Sciatic nerve (tissue), 2 donors: Measurements from ENCODE around the gene C2orf15. TPM values are rescaled to one million over a fixed set of nuclear protein-coding genes. Genes with fewer than 3 reads are reported as not detected.
A peak's percentile ranks its signal among the peaks of the same experiment; 100 is the strongest.
"Not testable (repeated sequence)": the region's sequence is repeated elsewhere in the genome, so short reads cannot be mapped to it uniquely, and the experiment has no call there.

Source experiments
- ATAC-seq: fragments of 200-7000 bp; cut with Tn5 transposase; one replicate; pipeline ENCODE4 v1.9.1; 2020; ENCODE audit warnings: mild to moderate bottlenecking, moderate library complexity
- DNase-seq: peaks from one replicate; pipeline ENCODE4 v3.0.0-alpha.2; 2020; ENCODE audit warnings: low spot score
- intact Hi-C: fragments of 100-400 bp; cut with DNase I; formaldehyde crosslinking; loops from one replicate; pipeline ENCODE4 v1.14.2; 2022
- total RNA-seq: library from RNA; stranded (reverse); fragmentation: NEBNext Ultra II Directional; extraction: Animal tissue kit (Norgen Biotek cat#: 25700); gene quantifications from one replicate; pipeline ENCODE4 v1.2.1, GENCODE V29; 2021
- donor health status: DM: no; HTN: no; CAD: no.
- donor health status: DM: no; HTN: no; CAD: no.

Gene C2orf15
- total RNA-seq, result not detected

GRCh38 chr2:99141110-99142108, at the start of gene C2orf15:
TSS of gene C2orf15 (plus strand) at chr2:99141707. CDS start at chr2:99150559, 8,852 bp downstream.
- DNase-seq (peak; percentile 96), ATAC-seq (peak; percentile 99)
- intact Hi-C loops, result no loop called here

- intact Hi-C loops, result no loop called here
- DNase-seq, result no peak
- ATAC-seq, result no peak
These were observed 44.8 kb upstream of the C2orf15 start for GRCh38 chr2:99096728-99097127.

- ATAC-seq (peak; percentile 92), DNase-seq (no peak)
- intact Hi-C loops, result no loop called here
These were observed 39.8 kb upstream of the C2orf15 start for GRCh38 chr2:99101697-99102096.

- DNase-seq, result no peak
- intact Hi-C loops, result no loop called here
- no peak for ATAC-seq
These were observed 37.5 kb upstream of the C2orf15 start for GRCh38 chr2:99104006-99104405.

- intact Hi-C loops, result no loop called here
- ATAC-seq, result no peak
- no peak for DNase-seq
These were observed 34.6 kb upstream of the C2orf15 start for GRCh38 chr2:99106913-99107312.

- ATAC-seq, result no peak
- no peak for DNase-seq
- intact Hi-C loops, result no loop called here
These were observed 30.3 kb upstream of the C2orf15 start for GRCh38 chr2:99111236-99111635.

- intact Hi-C loops, result no loop called here
- ATAC-seq (no peak), DNase-seq (no peak)
These were observed 29.6 kb upstream of the C2orf15 start for GRCh38 chr2:99111945-99112344.

- ATAC-seq, result no peak
- intact Hi-C loops, result no loop called here
- no peak for DNase-seq
These were observed 28.9 kb upstream of the C2orf15 start for GRCh38 chr2:99112617-99113016.

- no peak for DNase-seq
- intact Hi-C loops, result no loop called here
- ATAC-seq, result peak; percentile 90
These were observed 13.5 kb upstream of the C2orf15 start for GRCh38 chr2:99127981-99128380.

GRCh38 chr2:99135044-99135556, 6.4 kb upstream of the C2orf15 start:
- ATAC-seq, DNase-seq, intact Hi-C loops: not testable (repeated sequence)

GRCh38 chr2:99139003-99139402, 2.5 kb upstream of the C2orf15 start:
- no peak for ATAC-seq
- DNase-seq, result no peak
- intact Hi-C loops, result no loop called here

- intact Hi-C loops, result no loop called here
- DNase-seq (no peak), ATAC-seq (no peak)
These were observed 1.2 kb upstream of the C2orf15 start for GRCh38 chr2:99140056-99140859.

GRCh38 chr2:99140860-99141109, 722 bp upstream of the C2orf15 start:
- no peak for DNase-seq
- intact Hi-C loops, result no loop called here
- peak; percentile 70 for ATAC-seq

GRCh38 chr2:99150706-99151105, 9.2 kb downstream of the C2orf15 start:
- ATAC-seq (no peak), DNase-seq (no peak)
- intact Hi-C loops, result no loop called here

- intact Hi-C loops, result no loop called here
- ATAC-seq (no peak), DNase-seq (no peak)
These were observed 10.8 kb downstream of the C2orf15 start for GRCh38 chr2:99152199-99152895.

GRCh38 chr2:99153921-99154604, 12.6 kb downstream of the C2orf15 start:
- DNase-seq (no peak), ATAC-seq (peak; percentile 6)

GRCh38 chr2:99154643-99155536, 13.4 kb downstream of the C2orf15 start, which contains the start of the genes LIPT1 and TSGA10:
TSS of gene LIPT1 (plus strand) at chr2:99154967. CDS start at chr2:99161958, 6,991 bp downstream.
TSS of gene TSGA10 (minus strand) at chr2:99154942. CDS start at chr2:99109439, 45,503 bp downstream.
- ATAC-seq (peak; percentile 100), DNase-seq (peak; percentile 96)
- intact Hi-C loops, result no loop called here

More at GRCh38 chr2:99153921-99154604, 12.6 kb downstream of the C2orf15 start:
- intact Hi-C loops, result no loop called here
